CD14-positive monocyte (primary cell): Measurements from ENCODE around the gene CEP131. TPM values are rescaled to one million over a fixed set of nuclear protein-coding genes. Genes with fewer than 3 reads are reported as not detected.
A peak's percentile ranks its signal among the peaks of the same experiment; 100 is the strongest.
"Not testable (repeated sequence)": the region's sequence is repeated elsewhere in the genome, so short reads cannot be mapped to it uniquely, and the experiment has no call there.

Experiments
- DNase-seq, 3 donors: peaks; one replicate each; pipeline ENCODE4 v3.0.0-alpha.2; 2011 to 2022
- H2AFZ ChIP-seq: 2 replicates; pipeline ENCODE4 v1.6.0; 2012; ENCODE audit warnings: mild to moderate bottlenecking, low read depth, low read length, inconsistent platforms; ENCODE audit not compliant: insufficient read depth, poor library complexity, severe bottlenecking
- H3K27ac ChIP-seq, 2 donors: 1 replicate in 1 of 2; 2 replicates in 1 of 2; pipeline ENCODE4 v1.5.1; 2012 to 2013; ENCODE audit warnings: low read length in 2 of 2, control low read depth in 1 of 2, inconsistent platforms in 1 of 2, low read depth in 1 of 2, mild to moderate bottlenecking in 1 of 2
- H3K27me3 ChIP-seq, 2 donors: one replicate each; pipeline versions ENCODE4 v1.6.0 to v1.6.1; 2011 to 2013; ENCODE audit warnings: low read length in 2 of 2; ENCODE audit not compliant: control insufficient read depth in 2 of 2, insufficient read depth in 2 of 2
- H3K36me3 ChIP-seq, 2 donors: replicated peaks in 1 of 2; 1 replicate in 1 of 2; 2 replicates in 1 of 2; pipeline versions ENCODE4 v1.5.1 to v1.6.1; 2012 to 2013; ENCODE audit warnings: low read length in 2 of 2, control low read depth in 1 of 2, inconsistent platforms in 1 of 2, mild to moderate bottlenecking in 1 of 2; ENCODE audit not compliant: insufficient read depth in 2 of 2, control insufficient read depth in 1 of 2
- H3K4me1 ChIP-seq, 2 donors: 1 replicate in 1 of 2; 2 replicates in 1 of 2; pipeline versions ENCODE4 v1.5.1 to v1.6.1; 2012 to 2013; ENCODE audit warnings: low read length in 2 of 2, control low read depth in 1 of 2, inconsistent platforms in 1 of 2, mild to moderate bottlenecking in 1 of 2, moderate library complexity in 1 of 2; ENCODE audit not compliant: insufficient read depth in 2 of 2, control insufficient read depth in 1 of 2
- H3K4me2 ChIP-seq: replicated peaks from 2 replicates; pipeline ENCODE3; 2012; ENCODE audit warnings: low read length, moderate library complexity, mild to moderate bottlenecking; ENCODE audit not compliant: poor library complexity, severe bottlenecking; ENCODE audit errors: extremely low read depth
- H3K4me3 ChIP-seq, 3 experiments: fragments of 200-600 bp in 1 of 3; sonication (generic) in 1 of 3; replicated peaks in 1 of 3; 1 replicate in 2 of 3; 2 replicates in 1 of 3; pipeline ENCODE4 v1.5.1; 2011 to 2013; ENCODE audit warnings: low read length in 3 of 3, mild to moderate bottlenecking in 3 of 3, control low read depth in 2 of 3, low read depth in 2 of 3, inconsistent platforms in 1 of 3, moderate library complexity in 1 of 3
- H3K79me2 ChIP-seq: 2 replicates; pipeline ENCODE4 v1.6.0; 2012; ENCODE audit warnings: mild to moderate bottlenecking, control low read depth, inconsistent platforms, low read length, moderate library complexity; ENCODE audit not compliant: insufficient read depth
- H3K9ac ChIP-seq: 2 replicates; pipeline ENCODE4 v1.6.0; 2017; ENCODE audit warnings: low read length, mild to moderate bottlenecking; ENCODE audit not compliant: insufficient read depth, poor library complexity, severe bottlenecking
- H3K9me3 ChIP-seq, 2 donors: replicated peaks in 1 of 2; 1 replicate in 1 of 2; 2 replicates in 1 of 2; pipeline versions ENCODE4 v1.5.1 to v1.6.1; 2012 to 2013; ENCODE audit warnings: low read length in 2 of 2, control low read depth in 1 of 2; ENCODE audit not compliant: control insufficient read depth in 1 of 2, insufficient read depth in 1 of 2
- H4K20me1 ChIP-seq: 2 replicates; pipeline ENCODE4 v1.6.0; 2012; ENCODE audit warnings: mild to moderate bottlenecking, low read length, control low read depth, moderate library complexity; ENCODE audit not compliant: insufficient read depth
- H3K27ac Mint-ChIP-seq, 7 donors: one replicate each; pipeline ENCODE4 v1.8.0; 2020; ENCODE audit warnings: mild to moderate bottlenecking in 7 of 7, mixed read lengths in 7 of 7, moderate library complexity in 6 of 7, inconsistent platforms in 2 of 7
- H3K27me3 Mint-ChIP-seq, 3 donors: one replicate each; pipeline ENCODE4 v1.8.0; 2021 to 2022; ENCODE audit warnings: low read depth in 3 of 3, mild to moderate bottlenecking in 3 of 3, mixed read lengths in 3 of 3, moderate library complexity in 3 of 3, inconsistent platforms in 1 of 3
- H3K36me3 Mint-ChIP-seq, 2 donors: one replicate each; pipeline ENCODE4 v1.8.0; 2020; ENCODE audit warnings: mixed read lengths in 2 of 2, inconsistent platforms in 1 of 2, mild to moderate bottlenecking in 1 of 2
- H3K4me1 Mint-ChIP-seq: one replicate; pipeline ENCODE4 v1.8.0; 2020; ENCODE audit warnings: mild to moderate bottlenecking, mixed read lengths
- H3K4me3 Mint-ChIP-seq, 2 donors: one replicate each; pipeline ENCODE4 v1.8.0; 2020; ENCODE audit warnings: mild to moderate bottlenecking in 2 of 2, mixed read lengths in 2 of 2, moderate library complexity in 1 of 2
- H3K9me3 Mint-ChIP-seq, 7 donors: one replicate each; pipeline ENCODE4 v1.8.0; 2020 to 2022; ENCODE audit warnings: mixed read lengths in 7 of 7, mild to moderate bottlenecking in 6 of 7, moderate library complexity in 6 of 7, inconsistent platforms in 2 of 7
- WGBS: methylation state at CpG from one replicate; pipeline ENCODE4 v1.1.5; 2013; ENCODE audit warnings: missing lambda C conversion rate; ENCODE audit not compliant: insufficient coverage; 5-methylcytosine and 5-hydroxymethylcytosine counted together
- intact Hi-C, 2 donors: fragments of 100-400 bp; cut with micrococcal nuclease; formaldehyde crosslinking; loops; one replicate each; pipeline versions ENCODE4 v1.15.0 to v1.15.1; 2023
- polyA plus RNA-seq, 3 donors: library from polyadenylated mRNA; depleted of rRNA in 1 of 3; unstranded in 2 of 3; stranded (reverse) in 1 of 3; fragments of 300-500 nt in 2 of 3; fragments of >200 nt in 1 of 3; fragmentation: Illumina TruSeq in 2 of 3; gene quantifications; 1 replicate in 2 of 3; 2 replicates in 1 of 3; pipeline ENCODE4 v1.2.3, GENCODE V29; 2012 to 2021
- TF ChIP-seq, protein P1 (sequence below): fragments of 200-600 bp; IDR thresholded peaks from one replicate; pipeline ENCODE4 v1.8.0; 2022; ENCODE audit warnings: antibody characterized with exemption, mild to moderate bottlenecking

CEP131 gene
- polyA plus RNA-seq, 3 donors = 0.69 to 9.7 (median 1.0) TPM

DNA sequence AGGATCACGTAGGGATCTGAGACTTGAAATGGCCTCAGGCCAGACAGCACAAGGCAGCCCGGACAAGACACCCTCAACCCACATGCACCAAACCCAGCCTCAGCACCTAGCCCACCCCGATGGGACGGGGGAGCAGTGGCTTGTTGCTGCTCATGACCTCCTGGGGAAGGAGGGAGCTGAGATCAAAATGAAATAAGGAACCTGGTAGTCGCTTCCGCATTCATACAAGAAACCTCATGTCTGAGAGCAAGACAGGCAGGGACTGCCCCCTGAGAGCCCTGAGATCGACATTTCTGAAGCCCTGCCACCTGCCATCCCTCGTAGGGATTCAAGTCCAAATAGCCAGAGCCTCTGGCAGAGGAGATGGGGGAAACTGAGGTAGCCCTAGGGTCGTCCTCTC, 5.7 kb upstream of the CEP131 start:
- peak overlapping the region; percentile 70 to 87 (median 79) for H3K27ac Mint-ChIP-seq
- peaks cover 17% of the 10 kb centered on the region for H4K20me1 ChIP-seq
- peaks cover 0 to 2% (median 0%) of the 10 kb centered on the region in 7 donors for H3K9me3 Mint-ChIP-seq
- H3K9me3 ChIP-seq = no peaks in the 10 kb centered on the region
- peak overlapping the region; percentile 54 to 72 for H3K27ac ChIP-seq
- 24% methylated on average over 5 of the region's 9 CpGs for WGBS
- H3K36me3 ChIP-seq = peaks cover 41 to 42% of the 10 kb centered on the region in 2 donors
- peak overlapping the region; percentile 19 for H3K9ac ChIP-seq
- peak overlapping the region in 1 of 2 donors; percentile 75 for H3K4me3 Mint-ChIP-seq
- H3K27me3 ChIP-seq = no peaks in the 10 kb centered on the region
- DNase-seq = peak; percentile 62 to 80 (median 74)
- H3K27me3 Mint-ChIP-seq = no peaks in the 10 kb centered on the region
- TF ChIP-seq, protein P1, sequence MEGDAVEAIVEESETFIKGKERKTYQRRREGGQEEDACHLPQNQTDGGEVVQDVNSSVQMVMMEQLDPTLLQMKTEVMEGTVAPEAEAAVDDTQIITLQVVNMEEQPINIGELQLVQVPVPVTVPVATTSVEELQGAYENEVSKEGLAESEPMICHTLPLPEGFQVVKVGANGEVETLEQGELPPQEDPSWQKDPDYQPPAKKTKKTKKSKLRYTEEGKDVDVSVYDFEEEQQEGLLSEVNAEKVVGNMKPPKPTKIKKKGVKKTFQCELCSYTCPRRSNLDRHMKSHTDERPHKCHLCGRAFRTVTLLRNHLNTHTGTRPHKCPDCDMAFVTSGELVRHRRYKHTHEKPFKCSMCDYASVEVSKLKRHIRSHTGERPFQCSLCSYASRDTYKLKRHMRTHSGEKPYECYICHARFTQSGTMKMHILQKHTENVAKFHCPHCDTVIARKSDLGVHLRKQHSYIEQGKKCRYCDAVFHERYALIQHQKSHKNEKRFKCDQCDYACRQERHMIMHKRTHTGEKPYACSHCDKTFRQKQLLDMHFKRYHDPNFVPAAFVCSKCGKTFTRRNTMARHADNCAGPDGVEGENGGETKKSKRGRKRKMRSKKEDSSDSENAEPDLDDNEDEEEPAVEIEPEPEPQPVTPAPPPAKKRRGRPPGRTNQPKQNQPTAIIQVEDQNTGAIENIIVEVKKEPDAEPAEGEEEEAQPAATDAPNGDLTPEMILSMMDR = no peak
- H3K36me3 Mint-ChIP-seq = peaks cover 22 to 38% of the 10 kb centered on the region in 2 donors
- peak overlapping the region; percentile 38 for H2AFZ ChIP-seq
- H3K4me1 Mint-ChIP-seq = peaks cover 40% of the 10 kb centered on the region
- H3K79me2 ChIP-seq = no peaks in the 10 kb centered on the region
- peaks cover 40 to 44% of the 10 kb centered on the region in 2 donors for H3K4me1 ChIP-seq
- H3K4me2 ChIP-seq = peak overlapping the region; percentile 31
- H3K4me3 ChIP-seq = peak overlapping the region in 1 of 3 experiments; percentile 34
- intact Hi-C loops = loop anchor here in 1 of 2 donors (10.0 kb wide), 1 partner anchor 194 kb away; the partner anchor contains the start of gene BAIAP2

DNA sequence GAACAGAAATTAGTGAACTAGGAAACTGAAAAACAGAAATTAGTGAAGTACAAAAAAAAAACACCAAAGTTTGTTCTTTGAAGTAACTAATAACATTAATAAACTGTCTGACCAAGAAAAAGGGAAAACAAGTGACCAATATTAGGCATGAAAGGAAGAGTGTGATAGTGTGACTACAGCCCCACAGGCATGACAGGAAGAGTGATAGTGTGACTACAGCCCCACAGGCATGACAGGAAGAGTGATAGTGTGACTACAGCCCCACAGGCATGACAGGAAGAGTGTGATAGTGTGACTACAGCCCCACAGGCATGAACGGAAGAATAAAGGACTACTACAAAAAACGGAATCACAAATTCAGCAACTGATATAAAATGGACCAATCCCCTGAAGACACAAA, 4.9 kb upstream of the CEP131 start:
- peak in 2 of 3 donors; percentile 16 to 34 for DNase-seq
- not testable (repeated sequence) for H3K27me3 Mint-ChIP-seq, H3K9me3 ChIP-seq, H3K4me3 ChIP-seq, H3K9me3 Mint-ChIP-seq, H3K9ac ChIP-seq, H3K27me3 ChIP-seq, H3K79me2 ChIP-seq, H4K20me1 ChIP-seq, H3K4me3 Mint-ChIP-seq, H3K4me2 ChIP-seq, H2AFZ ChIP-seq
- Mint-ChIP-seq H3K27ac (peak overlapping the region; percentile 31 to 87 (median 70)), H3K4me1 (peaks cover 41% of the 10 kb centered on the region), H3K36me3 (peaks cover 17 to 31% of the 10 kb centered on the region in 2 donors)
- intact Hi-C loops = loop anchor here in 1 of 2 donors (10.0 kb wide), 1 partner anchor 193 kb away; the partner anchor contains the start of gene BAIAP2
- H3K27ac ChIP-seq = peak overlapping the region in 1 of 2 donors; percentile 72
- H3K36me3 ChIP-seq = peaks cover 33 to 34% of the 10 kb centered on the region in 2 donors
- no CpG with 5 or more reads among the region's 2 CpGs for WGBS
- peaks cover 42 to 49% of the 10 kb centered on the region in 2 donors for H3K4me1 ChIP-seq
